HL-60 (cell line): ENCODE measurements around the gene GOSR2.

Experiments
- GABPA ChIP-seq: IDR thresholded peaks from 2 replicates; pipeline ENCODE4 v1.6.1; 2012; ENCODE audit warnings: low read depth
- SPI1 ChIP-seq: IDR thresholded peaks from 2 replicates; pipeline ENCODE4 v1.6.1; 2012; ENCODE audit warnings: low read depth, mild to moderate bottlenecking, borderline replicate concordance
- TF ChIP-seq, protein P1 (sequence below): IDR thresholded peaks from one replicate; pipeline ENCODE4 v1.5.1; 2011; ENCODE audit warnings: low read length, control low read depth, inconsistent platforms; ENCODE audit not compliant: insufficient read depth
- TF ChIP-seq, protein P2 (sequence below): IDR thresholded peaks from 2 replicates; pipeline ENCODE4 v1.6.1; 2012; ENCODE audit warnings: low read depth; ENCODE audit not compliant: insufficient replicate concordance

DNA sequence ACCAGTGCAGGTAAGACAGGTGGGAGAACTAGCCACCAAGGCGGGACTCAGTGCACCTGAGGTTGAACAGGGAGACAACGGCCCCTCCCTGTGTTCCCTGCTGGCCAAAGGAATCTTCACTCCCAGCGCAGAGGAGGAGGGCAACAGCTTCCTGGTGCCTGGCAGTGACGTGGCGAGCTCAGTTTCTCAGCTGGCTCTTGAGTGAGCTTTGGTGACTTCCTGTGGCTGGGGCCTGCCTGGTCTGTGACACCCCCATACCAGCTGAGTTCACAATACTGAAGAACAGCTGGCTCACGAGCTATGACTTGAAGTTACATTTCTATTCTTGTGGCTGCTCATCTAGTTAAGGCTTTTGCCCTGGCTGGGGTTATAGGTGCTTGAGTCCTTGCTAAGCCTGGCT is 45.5 kb upstream of the GOSR2 start:
- TF ChIP-seq GABPA (no peak), SPI1 (no peak)
- TF ChIP-seq, protein P1, sequence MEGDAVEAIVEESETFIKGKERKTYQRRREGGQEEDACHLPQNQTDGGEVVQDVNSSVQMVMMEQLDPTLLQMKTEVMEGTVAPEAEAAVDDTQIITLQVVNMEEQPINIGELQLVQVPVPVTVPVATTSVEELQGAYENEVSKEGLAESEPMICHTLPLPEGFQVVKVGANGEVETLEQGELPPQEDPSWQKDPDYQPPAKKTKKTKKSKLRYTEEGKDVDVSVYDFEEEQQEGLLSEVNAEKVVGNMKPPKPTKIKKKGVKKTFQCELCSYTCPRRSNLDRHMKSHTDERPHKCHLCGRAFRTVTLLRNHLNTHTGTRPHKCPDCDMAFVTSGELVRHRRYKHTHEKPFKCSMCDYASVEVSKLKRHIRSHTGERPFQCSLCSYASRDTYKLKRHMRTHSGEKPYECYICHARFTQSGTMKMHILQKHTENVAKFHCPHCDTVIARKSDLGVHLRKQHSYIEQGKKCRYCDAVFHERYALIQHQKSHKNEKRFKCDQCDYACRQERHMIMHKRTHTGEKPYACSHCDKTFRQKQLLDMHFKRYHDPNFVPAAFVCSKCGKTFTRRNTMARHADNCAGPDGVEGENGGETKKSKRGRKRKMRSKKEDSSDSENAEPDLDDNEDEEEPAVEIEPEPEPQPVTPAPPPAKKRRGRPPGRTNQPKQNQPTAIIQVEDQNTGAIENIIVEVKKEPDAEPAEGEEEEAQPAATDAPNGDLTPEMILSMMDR = no peak
- TF ChIP-seq, protein P2, sequence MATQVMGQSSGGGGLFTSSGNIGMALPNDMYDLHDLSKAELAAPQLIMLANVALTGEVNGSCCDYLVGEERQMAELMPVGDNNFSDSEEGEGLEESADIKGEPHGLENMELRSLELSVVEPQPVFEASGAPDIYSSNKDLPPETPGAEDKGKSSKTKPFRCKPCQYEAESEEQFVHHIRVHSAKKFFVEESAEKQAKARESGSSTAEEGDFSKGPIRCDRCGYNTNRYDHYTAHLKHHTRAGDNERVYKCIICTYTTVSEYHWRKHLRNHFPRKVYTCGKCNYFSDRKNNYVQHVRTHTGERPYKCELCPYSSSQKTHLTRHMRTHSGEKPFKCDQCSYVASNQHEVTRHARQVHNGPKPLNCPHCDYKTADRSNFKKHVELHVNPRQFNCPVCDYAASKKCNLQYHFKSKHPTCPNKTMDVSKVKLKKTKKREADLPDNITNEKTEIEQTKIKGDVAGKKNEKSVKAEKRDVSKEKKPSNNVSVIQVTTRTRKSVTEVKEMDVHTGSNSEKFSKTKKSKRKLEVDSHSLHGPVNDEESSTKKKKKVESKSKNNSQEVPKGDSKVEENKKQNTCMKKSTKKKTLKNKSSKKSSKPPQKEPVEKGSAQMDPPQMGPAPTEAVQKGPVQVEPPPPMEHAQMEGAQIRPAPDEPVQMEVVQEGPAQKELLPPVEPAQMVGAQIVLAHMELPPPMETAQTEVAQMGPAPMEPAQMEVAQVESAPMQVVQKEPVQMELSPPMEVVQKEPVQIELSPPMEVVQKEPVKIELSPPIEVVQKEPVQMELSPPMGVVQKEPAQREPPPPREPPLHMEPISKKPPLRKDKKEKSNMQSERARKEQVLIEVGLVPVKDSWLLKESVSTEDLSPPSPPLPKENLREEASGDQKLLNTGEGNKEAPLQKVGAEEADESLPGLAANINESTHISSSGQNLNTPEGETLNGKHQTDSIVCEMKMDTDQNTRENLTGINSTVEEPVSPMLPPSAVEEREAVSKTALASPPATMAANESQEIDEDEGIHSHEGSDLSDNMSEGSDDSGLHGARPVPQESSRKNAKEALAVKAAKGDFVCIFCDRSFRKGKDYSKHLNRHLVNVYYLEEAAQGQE = no peak
